WTC11 (cell line): Measurements from ENCODE around the gene ZCCHC9. TPM values are rescaled to one million over a fixed set of nuclear protein-coding genes. Genes with fewer than 3 reads are reported as not detected.

Experiments
- ATAC-seq: fragments of 200-7000 bp; cut with Tn5 transposase; 2 replicates; pipeline ENCODE4 v1.10.0; 2021; ENCODE audit warnings: mild to moderate bottlenecking, moderate library complexity
- CTCF ChIA-PET: fragments of 300-600 bp; sonication (Branson Sonifier 250); formaldehyde crosslinking; loops from one replicate; lab custom pipeline; 2021; ENCODE audit warnings: antibody characterized with exemption; lab: Charles Lee
- POLR2A ChIA-PET: fragments of 350-600 bp; sonication (Branson Sonifier 250); formaldehyde crosslinking; loops from one replicate; lab custom pipeline; 2021; ENCODE audit warnings: antibody characterized with exemption; lab: Charles Lee
- DNase-seq: peaks from one replicate; pipeline ENCODE4 v3.0.0; 2021; ENCODE audit warnings: low spot score
- H3K27ac Mint-ChIP-seq: 2 replicates; pipeline ENCODE4 v1.8.0; 2021; ENCODE audit warnings: mixed read lengths
- H3K27me3 Mint-ChIP-seq: 2 replicates; pipeline ENCODE4 v1.8.0; 2021; ENCODE audit warnings: low read depth, mild to moderate bottlenecking, moderate library complexity, mixed read lengths
- H3K36me3 Mint-ChIP-seq: 2 replicates; pipeline ENCODE4 v1.8.0; 2021; ENCODE audit warnings: mixed read lengths
- H3K4me1 Mint-ChIP-seq: 2 replicates; pipeline ENCODE4 v1.8.0; 2022; ENCODE audit warnings: mixed read lengths
- H3K4me3 Mint-ChIP-seq: 2 replicates; pipeline ENCODE4 v1.8.0; 2021; ENCODE audit warnings: mild to moderate bottlenecking, moderate library complexity, mixed read lengths
- H3K9me3 Mint-ChIP-seq: 2 replicates; pipeline ENCODE4 v1.8.0; 2021; ENCODE audit warnings: mixed read lengths
- AR ChIP-seq: fragments of 250-450 bp; sonication (Bioruptor Pico); IDR thresholded peaks from 2 replicates; pipeline ENCODE4 v1.9.0; 2021; ENCODE audit warnings: mild to moderate bottlenecking
- ATF1 ChIP-seq: sonication (generic); formaldehyde crosslinking; IDR thresholded peaks from 2 replicates; pipeline ENCODE4 v1.8.1; 2023; ENCODE audit warnings: mild to moderate bottlenecking, moderate library complexity, missing genetic modification reagents
- ATF2 ChIP-seq: sonication (generic); formaldehyde crosslinking; IDR thresholded peaks from 2 replicates; pipeline ENCODE4 v1.8.1; 2022; ENCODE audit warnings: low read depth, missing genetic modification reagents, borderline replicate concordance
- ERG ChIP-seq: fragments of 250-450 bp; sonication (Bioruptor Pico); IDR thresholded peaks from 2 replicates; pipeline ENCODE4 v1.8.0; 2021; ENCODE audit warnings: mild to moderate bottlenecking
- FOXP4 ChIP-seq: sonication (generic); formaldehyde crosslinking; IDR thresholded peaks from 2 replicates; pipeline ENCODE4 v1.8.0; 2022; ENCODE audit warnings: mild to moderate bottlenecking, missing genetic modification reagents
- NFYB ChIP-seq: sonication (generic); formaldehyde crosslinking; conservative IDR thresholded peaks from 2 replicates; pipeline ENCODE4 v1.8.0; 2022; ENCODE audit warnings: low read depth, missing genetic modification reagents
- OVOL2 ChIP-seq: fragments of 250-450 bp; sonication (Bioruptor Pico); IDR thresholded peaks from 2 replicates; pipeline ENCODE4 v1.9.0; 2021; ENCODE audit warnings: mild to moderate bottlenecking, borderline replicate concordance
- SMAD4 ChIP-seq: sonication (generic); formaldehyde crosslinking; IDR thresholded peaks from 2 replicates; pipeline ENCODE4 v1.8.0; 2022; ENCODE audit warnings: mild to moderate bottlenecking, missing genetic modification reagents
- SP1 ChIP-seq: sonication (generic); formaldehyde crosslinking; conservative IDR thresholded peaks from 2 replicates; pipeline ENCODE4 v1.8.1; 2022; ENCODE audit warnings: missing genetic modification reagents
- USF2 ChIP-seq: sonication (generic); formaldehyde crosslinking; IDR thresholded peaks from 2 replicates; pipeline ENCODE4 v1.8.1; 2023; ENCODE audit warnings: mild to moderate bottlenecking, missing genetic modification reagents, moderate library complexity
- ZBTB21 ChIP-seq: sonication (generic); formaldehyde crosslinking; IDR thresholded peaks from 2 replicates; pipeline ENCODE4 v1.8.1; 2023; ENCODE audit warnings: mild to moderate bottlenecking, missing genetic modification reagents, borderline replicate concordance
- ZNF138 ChIP-seq: sonication (generic); formaldehyde crosslinking; conservative IDR thresholded peaks from 2 replicates; pipeline ENCODE4 v1.8.1; 2022; ENCODE audit warnings: mild to moderate bottlenecking, moderate library complexity, missing genetic modification reagents
- ZNF219 ChIP-seq: sonication (generic); formaldehyde crosslinking; IDR thresholded peaks from 2 replicates; pipeline ENCODE4 v1.8.0; 2023; ENCODE audit warnings: missing genetic modification reagents, mild to moderate bottlenecking, borderline replicate concordance
- ZNF281 ChIP-seq: sonication (generic); formaldehyde crosslinking; IDR thresholded peaks from 2 replicates; pipeline ENCODE4 v1.8.0; 2023; ENCODE audit warnings: mild to moderate bottlenecking, missing genetic modification reagents
- ZSCAN18 ChIP-seq: fragments of 250-450 bp; sonication (Bioruptor Pico); IDR thresholded peaks from 2 replicates; pipeline ENCODE4 v2.1.2; 2022; ENCODE audit warnings: mild to moderate bottlenecking, moderate library complexity
- total RNA-seq: library from RNA; stranded (reverse); gene quantifications from 3 replicates; pipeline ENCODE4 v1.2.3, GENCODE V29; 2021
- TF ChIP-seq, protein P1 (sequence below): sonication (generic); formaldehyde crosslinking; IDR thresholded peaks from 2 replicates; pipeline ENCODE4 v1.8.0; 2022; ENCODE audit warnings: mild to moderate bottlenecking, missing genetic modification reagents

Gene ZCCHC9
- total RNA-seq, 1 experiment from 2014 or later, result 30.8 TPM

- no peaks in the 10 kb centered on the region for H3K27me3 Mint-ChIP-seq
These were observed 51.8 kb downstream of the ZCCHC9 start for GRCh38 chr5:81353189-81353588.

DNA sequence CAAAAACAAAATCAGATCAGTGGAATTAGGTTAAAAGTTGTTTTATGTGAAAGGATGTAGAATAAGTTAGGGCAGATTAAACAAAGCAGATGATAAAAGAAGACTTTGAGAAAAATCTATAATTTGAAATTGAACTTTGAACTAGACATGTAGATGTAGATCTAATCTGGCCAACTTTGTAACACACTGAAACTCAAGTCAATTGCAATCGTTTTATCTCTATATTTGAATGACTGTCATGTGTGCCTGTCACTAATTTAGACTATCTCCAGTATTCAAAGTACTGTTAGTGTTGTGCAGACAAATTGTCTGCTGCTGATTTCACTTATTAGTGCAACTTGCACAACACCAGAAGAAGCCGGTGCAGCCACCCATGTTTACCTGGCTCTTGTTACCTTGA lies 52.7 kb downstream of the ZCCHC9 start:
- DNase-seq (no peak), ATAC-seq (no peak)
- H3K27ac Mint-ChIP-seq, result no peak overlapping the region
- POLR2A ChIA-PET, result no interaction called here
- peaks cover 14% of the 10 kb centered on the region for H3K4me1 Mint-ChIP-seq
- no peaks in the 10 kb centered on the region for H3K27me3 Mint-ChIP-seq
- no peak overlapping the region for H3K4me3 Mint-ChIP-seq
- no peaks in the 10 kb centered on the region for H3K9me3 Mint-ChIP-seq
- CTCF ChIA-PET, result no interaction called here
- H3K36me3 Mint-ChIP-seq, result no peaks in the 10 kb centered on the region
- TF ChIP-seq SP1 (CRISPR knock-in tag) (no peak), ZNF219 (no peak), ATF1 (CRISPR knock-in tag) (no peak), ERG (no peak), SMAD4 (CRISPR knock-in tag) (no peak), ZSCAN18 (CRISPR knock-in tag) (no peak), AR (CRISPR knock-in tag) (no peak), ZBTB21 (CRISPR knock-in tag) (no peak)

More at GRCh38 chr5:81353189-81353588, 51.8 kb downstream of the ZCCHC9 start:
- TF ChIP-seq NFYB (CRISPR knock-in tag), result no peak
- TF ChIP-seq FOXP4 (CRISPR knock-in tag), result no peak
- no peak for TF ChIP-seq ZNF138
- no peak for TF ChIP-seq ATF2
- no peak for TF ChIP-seq ZNF281 (CRISPR knock-in tag)
- TF ChIP-seq, protein P1, sequence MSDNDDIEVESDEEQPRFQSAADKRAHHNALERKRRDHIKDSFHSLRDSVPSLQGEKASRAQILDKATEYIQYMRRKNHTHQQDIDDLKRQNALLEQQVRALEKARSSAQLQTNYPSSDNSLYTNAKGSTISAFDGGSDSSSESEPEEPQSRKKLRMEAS (CRISPR knock-in tag), result no peak
- no peak for TF ChIP-seq OVOL2 (CRISPR knock-in tag)
- TF ChIP-seq USF2 (CRISPR knock-in tag), result no peak
- no peak overlapping the region for H3K27ac Mint-ChIP-seq
- H3K4me3 Mint-ChIP-seq, result no peak overlapping the region
- no peaks in the 10 kb centered on the region for H3K9me3 Mint-ChIP-seq
- no peaks in the 10 kb centered on the region for H3K36me3 Mint-ChIP-seq
- ChIA-PET CTCF (no interaction called here), POLR2A (no interaction called here)
- ATAC-seq (no peak), DNase-seq (no peak)
- peaks cover 12% of the 10 kb centered on the region for H3K4me1 Mint-ChIP-seq
